ENCODE measurements around the gene CACNA1C. TPM values are rescaled to one million over a fixed set of nuclear protein-coding genes. Genes with fewer than 3 reads are reported as not detected.
A peak's percentile ranks its signal among the peaks of the same experiment; 100 is the strongest.

Gene CACNA1C
- total RNA-seq, 2 donors from 2014 or later, result 0.84 to 10.2 TPM

DNA sequence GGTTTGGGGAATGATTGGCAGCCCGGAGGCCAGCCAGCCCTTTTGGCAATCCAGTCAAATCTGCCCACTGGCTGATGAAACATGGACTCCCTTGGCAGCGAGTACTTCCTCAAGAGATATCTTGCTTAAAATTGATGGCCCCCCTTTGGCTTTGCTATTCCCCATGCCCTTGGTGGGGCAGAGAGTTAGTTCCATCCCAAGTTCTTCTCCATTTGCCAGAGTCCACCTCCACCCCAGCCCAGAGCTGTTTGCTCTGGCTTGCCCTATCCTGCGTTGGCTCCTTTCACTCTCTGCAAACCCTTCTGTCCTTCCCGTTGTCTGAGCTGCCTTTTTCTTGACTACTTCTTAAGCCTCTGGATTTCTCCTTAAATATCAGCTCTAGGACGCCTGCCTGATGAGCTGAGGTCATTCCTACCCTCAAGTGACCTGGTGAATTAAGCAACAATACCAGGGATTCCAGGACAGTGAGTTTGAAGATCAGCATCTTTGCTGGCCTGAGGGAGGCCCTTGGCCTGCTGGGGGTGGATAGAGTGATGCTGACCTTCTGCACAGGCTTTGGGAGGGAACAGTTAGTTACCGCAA, 212.0 kb downstream of the CACNA1C start:
- Histone ChIP-seq H3K36me3 (no peaks in the 10 kb centered on the region), H3K4me3 (no peak overlapping the region), H3K4me1 (no peaks in the 10 kb centered on the region), H3K27me3 (no peaks in the 10 kb centered on the region), H3K27ac (peak overlapping the region; percentile 9), H3K9ac (ENCODE audit: low read depth in 2 of 2, low read length in 2 of 2) (no peak overlapping the region), H3K9me3 (no peaks in the 10 kb centered on the region)
- intact Hi-C loops (cut with DNase I), result no loop called here
- DNase-seq, result no peak
- TF ChIP-seq, protein P1, sequence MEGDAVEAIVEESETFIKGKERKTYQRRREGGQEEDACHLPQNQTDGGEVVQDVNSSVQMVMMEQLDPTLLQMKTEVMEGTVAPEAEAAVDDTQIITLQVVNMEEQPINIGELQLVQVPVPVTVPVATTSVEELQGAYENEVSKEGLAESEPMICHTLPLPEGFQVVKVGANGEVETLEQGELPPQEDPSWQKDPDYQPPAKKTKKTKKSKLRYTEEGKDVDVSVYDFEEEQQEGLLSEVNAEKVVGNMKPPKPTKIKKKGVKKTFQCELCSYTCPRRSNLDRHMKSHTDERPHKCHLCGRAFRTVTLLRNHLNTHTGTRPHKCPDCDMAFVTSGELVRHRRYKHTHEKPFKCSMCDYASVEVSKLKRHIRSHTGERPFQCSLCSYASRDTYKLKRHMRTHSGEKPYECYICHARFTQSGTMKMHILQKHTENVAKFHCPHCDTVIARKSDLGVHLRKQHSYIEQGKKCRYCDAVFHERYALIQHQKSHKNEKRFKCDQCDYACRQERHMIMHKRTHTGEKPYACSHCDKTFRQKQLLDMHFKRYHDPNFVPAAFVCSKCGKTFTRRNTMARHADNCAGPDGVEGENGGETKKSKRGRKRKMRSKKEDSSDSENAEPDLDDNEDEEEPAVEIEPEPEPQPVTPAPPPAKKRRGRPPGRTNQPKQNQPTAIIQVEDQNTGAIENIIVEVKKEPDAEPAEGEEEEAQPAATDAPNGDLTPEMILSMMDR (IDR thresholded peaks at IDR 0.05), result no peak

DNA sequence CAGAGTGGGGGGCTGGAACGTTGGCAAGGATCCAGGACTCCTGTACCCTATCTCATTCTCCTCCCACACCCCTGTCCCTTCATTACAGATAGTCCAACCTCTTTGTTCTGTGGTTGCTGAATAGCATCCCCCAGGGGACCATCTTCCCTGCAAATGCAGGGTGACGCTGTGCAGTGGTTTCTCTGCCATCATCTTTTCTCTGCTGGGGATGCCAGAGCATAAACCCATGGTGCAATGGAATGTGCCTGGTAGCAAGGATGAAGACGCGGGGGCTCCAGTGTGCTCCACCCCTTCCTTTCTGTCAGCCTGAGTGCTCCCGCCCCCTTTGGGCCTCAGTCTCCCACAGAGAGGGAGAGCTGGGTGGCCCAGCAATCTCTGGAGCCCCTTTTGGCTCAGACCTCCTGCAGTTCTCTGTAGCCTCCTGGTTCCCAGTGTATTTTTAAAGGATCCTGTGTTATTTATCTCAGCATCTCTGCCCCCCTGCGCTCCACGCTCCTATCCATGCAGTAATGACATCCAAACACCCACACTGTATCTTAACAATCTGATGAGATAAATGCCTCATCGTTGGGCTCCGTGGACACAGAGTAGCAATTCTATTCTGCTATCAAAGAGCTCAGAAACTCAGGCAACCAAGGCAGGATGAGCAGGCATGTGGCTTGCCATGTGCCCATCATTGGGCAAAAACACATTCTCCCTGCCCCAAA, 212.8 kb downstream of the CACNA1C start:
- no peaks in the 10 kb centered on the region for H3K4me1 ChIP-seq
- TF ChIP-seq, protein P1 (IDR thresholded peaks at IDR 0.05), result no peak
- no peaks in the 10 kb centered on the region for H3K9me3 ChIP-seq
- H3K36me3 ChIP-seq, result no peaks in the 10 kb centered on the region
- H3K27ac ChIP-seq, result no peak overlapping the region
- H3K4me3 ChIP-seq, result no peak overlapping the region
- intact Hi-C loops (cut with DNase I), result no loop called here
- DNase-seq, result no peak
- H3K9ac ChIP-seq (ENCODE audit: low read depth in 2 of 2, low read length in 2 of 2), result no peak overlapping the region
- H3K27me3 ChIP-seq, result no peaks in the 10 kb centered on the region

DNA sequence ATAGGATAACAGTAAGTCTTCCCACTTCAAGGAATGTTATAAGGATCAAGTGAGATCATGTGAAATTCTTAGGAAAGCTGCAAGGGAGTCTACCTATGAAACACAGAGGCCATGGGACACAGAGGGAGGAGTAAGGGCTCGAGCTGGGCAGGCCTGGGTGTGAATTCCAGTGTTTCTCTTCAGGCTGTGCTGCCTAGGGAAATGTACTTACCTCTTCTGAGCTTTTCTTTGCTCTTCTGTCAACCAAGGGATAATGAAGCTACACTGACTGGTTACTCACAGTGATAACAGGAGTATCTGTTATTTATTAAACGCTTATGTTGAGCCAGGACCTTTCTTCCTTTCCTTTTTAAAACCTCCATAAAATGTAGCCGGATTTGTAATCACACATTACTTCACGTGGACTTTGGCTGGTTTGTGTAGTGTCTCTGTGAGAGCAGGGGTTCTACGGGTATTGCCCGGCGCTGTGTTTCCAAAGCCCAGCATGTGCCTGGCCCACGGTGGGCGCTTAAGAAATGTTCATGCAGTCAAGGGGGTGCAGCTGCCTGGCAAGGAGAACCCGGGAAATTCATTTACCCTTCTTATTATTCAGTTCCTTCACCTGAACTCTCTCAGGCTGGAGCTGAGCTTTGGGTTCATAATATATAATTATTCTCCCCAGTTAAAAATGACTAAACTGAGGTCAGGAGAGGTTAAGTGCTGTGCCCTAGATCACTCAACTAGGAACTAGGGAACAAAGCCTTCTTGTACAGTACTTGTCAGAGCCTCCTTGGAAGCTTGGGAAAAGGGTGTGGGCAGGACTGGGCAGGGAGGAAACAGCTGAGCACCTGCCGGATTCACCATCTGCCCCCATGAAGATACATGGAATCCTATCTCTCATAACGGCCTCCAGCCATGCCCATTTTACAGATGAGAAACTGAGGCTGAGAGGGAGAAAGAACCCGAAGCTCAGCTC, 214.2 kb downstream of the CACNA1C start:
- Histone ChIP-seq H3K4me3 (no peak overlapping the region), H3K27ac (peak overlapping the region; percentile 54), H3K9ac (ENCODE audit: low read depth in 2 of 2, low read length in 2 of 2) (no peak overlapping the region), H3K4me1 (no peaks in the 10 kb centered on the region), H3K36me3 (no peaks in the 10 kb centered on the region), H3K9me3 (no peaks in the 10 kb centered on the region), H3K27me3 (no peaks in the 10 kb centered on the region)
- intact Hi-C loops (cut with DNase I), result no loop called here
- no peak for DNase-seq
- TF ChIP-seq, protein P1 (IDR thresholded peaks at IDR 0.05), result no peak

DNA sequence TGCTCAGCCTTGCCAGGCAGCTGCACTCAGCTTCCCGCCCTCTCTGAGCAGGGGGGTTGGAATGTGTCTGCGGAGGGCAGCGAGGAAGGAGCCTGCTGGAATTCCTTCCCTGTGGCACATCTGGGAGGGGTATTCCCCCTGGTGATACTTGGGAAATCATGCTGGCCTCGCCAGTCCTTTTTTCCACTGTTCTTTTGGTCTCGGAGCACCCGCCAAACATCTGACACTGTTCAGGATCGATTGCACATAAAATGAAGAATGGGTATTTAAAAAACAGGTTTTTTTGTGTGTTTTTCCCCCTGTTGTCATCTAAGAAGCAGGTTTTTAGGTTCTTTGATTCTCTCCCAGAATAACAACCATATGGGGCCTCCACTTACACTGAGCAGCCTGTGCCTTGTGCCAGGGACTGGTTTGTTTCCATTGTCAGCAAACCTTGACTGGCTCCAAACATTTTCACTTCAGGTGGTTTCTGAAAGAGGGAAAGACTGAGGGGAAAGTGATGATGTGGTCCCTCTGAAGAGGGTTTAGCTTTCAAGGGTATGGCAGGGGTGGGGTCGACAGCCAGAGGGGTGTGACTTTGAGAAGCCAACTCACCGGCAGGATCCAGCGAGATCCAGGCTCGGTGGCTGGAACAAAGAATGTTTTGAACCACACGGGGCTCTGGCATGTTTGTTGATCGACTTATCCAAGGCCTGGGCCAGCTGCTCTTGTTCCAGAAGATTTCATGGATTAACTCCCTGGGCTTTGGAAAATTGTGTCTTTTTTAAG, 215.1 kb downstream of the CACNA1C start:
- TF ChIP-seq, protein P1 (IDR thresholded peaks at IDR 0.05), result no peak
- Histone ChIP-seq H3K4me3 (no peak overlapping the region), H3K9me3 (no peaks in the 10 kb centered on the region), H3K27ac (peak overlapping the region; percentile 7), H3K27me3 (no peaks in the 10 kb centered on the region), H3K4me1 (no peaks in the 10 kb centered on the region), H3K9ac (ENCODE audit: low read depth in 2 of 2, low read length in 2 of 2) (no peak overlapping the region), H3K36me3 (no peaks in the 10 kb centered on the region)
- no peak for DNase-seq
- intact Hi-C loops (cut with DNase I), result no loop called here
